Measurements from ENCODE around the gene ABCC8.

DNA sequence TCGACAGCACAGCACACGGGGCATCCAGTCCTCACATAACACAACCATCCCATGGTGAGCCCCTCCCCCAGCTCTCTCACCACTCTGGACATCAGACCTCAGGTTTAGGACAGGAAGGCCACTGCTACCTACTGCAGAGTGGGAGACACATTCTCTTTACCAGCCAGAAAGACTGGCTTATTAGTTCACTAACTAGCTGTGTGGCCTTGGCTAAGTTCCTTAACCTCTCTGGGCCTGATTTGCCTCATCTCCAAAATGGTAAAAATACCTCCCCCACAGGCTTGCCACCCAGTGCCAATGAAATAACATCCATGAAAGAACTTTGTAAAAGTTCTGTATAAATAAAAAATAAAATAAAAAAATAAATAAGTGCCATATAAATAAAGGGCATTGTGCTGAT is 35.5 kb upstream of the ABCC8 start:
- TF ChIP-seq, protein P1, sequence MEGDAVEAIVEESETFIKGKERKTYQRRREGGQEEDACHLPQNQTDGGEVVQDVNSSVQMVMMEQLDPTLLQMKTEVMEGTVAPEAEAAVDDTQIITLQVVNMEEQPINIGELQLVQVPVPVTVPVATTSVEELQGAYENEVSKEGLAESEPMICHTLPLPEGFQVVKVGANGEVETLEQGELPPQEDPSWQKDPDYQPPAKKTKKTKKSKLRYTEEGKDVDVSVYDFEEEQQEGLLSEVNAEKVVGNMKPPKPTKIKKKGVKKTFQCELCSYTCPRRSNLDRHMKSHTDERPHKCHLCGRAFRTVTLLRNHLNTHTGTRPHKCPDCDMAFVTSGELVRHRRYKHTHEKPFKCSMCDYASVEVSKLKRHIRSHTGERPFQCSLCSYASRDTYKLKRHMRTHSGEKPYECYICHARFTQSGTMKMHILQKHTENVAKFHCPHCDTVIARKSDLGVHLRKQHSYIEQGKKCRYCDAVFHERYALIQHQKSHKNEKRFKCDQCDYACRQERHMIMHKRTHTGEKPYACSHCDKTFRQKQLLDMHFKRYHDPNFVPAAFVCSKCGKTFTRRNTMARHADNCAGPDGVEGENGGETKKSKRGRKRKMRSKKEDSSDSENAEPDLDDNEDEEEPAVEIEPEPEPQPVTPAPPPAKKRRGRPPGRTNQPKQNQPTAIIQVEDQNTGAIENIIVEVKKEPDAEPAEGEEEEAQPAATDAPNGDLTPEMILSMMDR (conservative IDR thresholded peaks at IDR 0.05; ENCODE audit: low read depth in 2 of 2): no peak
- TF ChIP-seq EZH2phosphoT487 (IDR thresholded peaks at IDR 0.05; ENCODE audit: unreplicated experiment): no peak
- no peak for TF ChIP-seq POLR2AphosphoS5 (IDR thresholded peaks at IDR 0.05; ENCODE audit: low read depth)
- TF ChIP-seq CREB1 (CRISPR knock-in tag; IDR thresholded peaks at IDR 0.05; ENCODE audit: low read depth): no peak
- TF ChIP-seq EZH2 (IDR thresholded peaks at IDR 0.05; ENCODE audit: low read depth, unreplicated experiment): no peak
